Uterus (tissue), 2 donors: ENCODE results near the gene FBLN1.

Experiments used
- POLR2A ChIP-seq, 2 donors: fragments of 450-650 bp; IDR thresholded peaks; one replicate each; pipeline ENCODE4 v1.6.1; 2016; ENCODE audit warnings: antibody characterized with exemption in 2 of 2, mild to moderate bottlenecking in 1 of 2, moderate library complexity in 1 of 2
- TF ChIP-seq, protein P1 (sequence below), 4 experiments: fragments of 200-600 bp in 2 of 4; fragments of 450-650 bp in 2 of 4; sonication (generic) in 2 of 4; IDR thresholded peaks; one replicate each; pipeline ENCODE4 v1.5.1; 2016 to 2019; ENCODE audit warnings: antibody characterized with exemption in 4 of 4, mild to moderate bottlenecking in 2 of 4, moderate library complexity in 1 of 4

DNA sequence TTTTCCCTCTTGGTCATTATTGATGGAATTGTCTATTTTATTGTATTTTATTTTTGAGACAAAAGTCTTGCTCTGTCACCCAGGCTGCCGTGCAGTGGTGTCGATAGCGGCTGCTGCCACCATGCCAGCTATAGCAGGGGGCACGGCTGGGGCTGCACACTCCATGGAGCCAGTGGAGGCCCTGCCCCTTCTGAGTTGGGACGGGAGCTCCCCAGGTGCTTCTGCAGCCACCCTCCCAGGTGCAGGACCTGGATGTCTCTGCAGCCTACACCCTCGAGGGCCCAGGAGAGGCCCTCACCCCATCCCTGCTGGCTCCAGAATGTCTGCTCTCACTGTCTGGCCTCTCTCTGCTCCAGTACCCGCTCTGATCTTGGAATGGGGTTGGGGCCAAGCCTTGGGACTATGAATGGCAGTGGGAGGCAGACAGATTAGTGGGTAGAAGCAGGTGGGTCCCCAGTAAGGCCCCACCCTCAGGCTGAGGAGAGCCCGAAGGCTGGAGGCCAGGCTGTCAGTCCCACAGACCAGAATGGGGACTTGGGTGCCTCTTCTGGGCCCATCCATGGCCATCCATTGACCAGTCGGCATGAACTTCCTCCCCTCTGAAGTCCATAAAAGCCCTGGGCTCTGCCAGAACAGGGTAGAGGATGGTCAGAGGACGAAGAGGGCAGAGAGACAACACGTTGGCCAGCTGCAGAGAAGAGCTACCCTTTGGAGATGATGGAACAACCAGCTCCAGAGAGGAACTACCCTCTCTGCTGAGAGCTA, 119.3 kb downstream of the FBLN1 start:
- TF ChIP-seq, protein P1, sequence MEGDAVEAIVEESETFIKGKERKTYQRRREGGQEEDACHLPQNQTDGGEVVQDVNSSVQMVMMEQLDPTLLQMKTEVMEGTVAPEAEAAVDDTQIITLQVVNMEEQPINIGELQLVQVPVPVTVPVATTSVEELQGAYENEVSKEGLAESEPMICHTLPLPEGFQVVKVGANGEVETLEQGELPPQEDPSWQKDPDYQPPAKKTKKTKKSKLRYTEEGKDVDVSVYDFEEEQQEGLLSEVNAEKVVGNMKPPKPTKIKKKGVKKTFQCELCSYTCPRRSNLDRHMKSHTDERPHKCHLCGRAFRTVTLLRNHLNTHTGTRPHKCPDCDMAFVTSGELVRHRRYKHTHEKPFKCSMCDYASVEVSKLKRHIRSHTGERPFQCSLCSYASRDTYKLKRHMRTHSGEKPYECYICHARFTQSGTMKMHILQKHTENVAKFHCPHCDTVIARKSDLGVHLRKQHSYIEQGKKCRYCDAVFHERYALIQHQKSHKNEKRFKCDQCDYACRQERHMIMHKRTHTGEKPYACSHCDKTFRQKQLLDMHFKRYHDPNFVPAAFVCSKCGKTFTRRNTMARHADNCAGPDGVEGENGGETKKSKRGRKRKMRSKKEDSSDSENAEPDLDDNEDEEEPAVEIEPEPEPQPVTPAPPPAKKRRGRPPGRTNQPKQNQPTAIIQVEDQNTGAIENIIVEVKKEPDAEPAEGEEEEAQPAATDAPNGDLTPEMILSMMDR (IDR thresholded peaks at IDR 0.05) = no peak
- TF ChIP-seq POLR2A (IDR thresholded peaks at IDR 0.05) = no peak
